HG02623 (cell line): ENCODE measurements around the gene DOLK.

Experiments
- ATAC-seq: cut with Tn5 transposase; IDR thresholded peaks from one replicate; pipeline ENCODE4 v1.9.1; 2021; ENCODE audit warnings: moderate library complexity; ENCODE audit not compliant: unreplicated experiment

Gene DOLK

DNA sequence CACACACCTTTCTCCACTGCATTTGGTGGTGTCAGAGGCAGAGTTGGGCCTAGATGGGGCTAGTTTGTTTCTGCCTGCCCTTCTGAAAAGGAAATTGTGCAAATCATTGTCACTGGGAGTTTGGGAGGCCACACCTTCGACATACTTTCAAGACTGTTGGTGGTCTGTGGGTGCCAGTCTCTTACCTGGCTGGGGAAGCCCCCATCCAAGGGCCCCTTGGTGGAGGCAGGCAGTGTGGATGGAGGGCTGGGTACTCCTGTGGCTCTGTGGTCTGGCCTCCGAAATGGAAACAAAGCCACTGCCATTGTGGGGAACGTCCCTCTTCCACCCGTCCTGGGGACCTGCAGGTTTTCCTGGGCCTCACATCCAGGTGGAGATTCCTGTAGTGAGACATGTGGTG lies 37.5 kb downstream of the DOLK start:
- ATAC-seq = no peak

DNA sequence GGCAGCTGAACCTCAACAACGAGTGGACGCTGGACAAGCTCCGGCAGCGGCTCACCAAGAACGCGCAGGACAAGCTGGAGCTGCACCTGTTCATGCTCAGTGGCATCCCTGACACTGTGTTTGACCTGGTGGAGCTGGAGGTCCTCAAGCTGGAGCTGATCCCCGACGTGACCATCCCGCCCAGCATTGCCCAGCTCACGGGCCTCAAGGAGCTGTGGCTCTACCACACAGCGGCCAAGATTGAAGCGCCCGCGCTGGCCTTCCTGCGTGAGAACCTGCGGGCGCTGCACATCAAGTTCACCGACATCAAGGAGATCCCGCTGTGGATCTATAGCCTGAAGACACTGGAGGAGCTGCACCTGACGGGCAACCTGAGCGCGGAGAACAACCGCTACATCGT lies 39.0 kb downstream of the DOLK start:
- no peak for ATAC-seq

DNA sequence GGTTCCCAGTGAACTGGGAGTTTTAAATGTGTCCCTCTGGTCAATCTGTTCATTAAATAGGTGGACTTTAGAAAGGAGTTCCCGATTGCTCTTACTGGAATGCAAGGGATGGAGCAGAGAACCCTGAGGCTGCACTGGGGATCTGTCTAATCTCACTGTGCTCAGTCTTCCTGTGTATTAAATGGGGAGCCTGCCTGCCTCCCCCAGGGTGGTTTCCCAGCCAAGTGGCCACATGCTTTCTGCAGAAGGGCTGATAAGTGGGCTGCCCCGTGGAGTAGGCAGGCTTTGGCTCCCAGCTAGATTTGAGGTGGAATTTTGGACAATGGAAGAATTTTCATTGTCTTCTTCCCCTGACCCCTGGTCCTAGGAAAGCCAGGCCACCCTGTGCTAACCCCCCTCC lies 40.7 kb downstream of the DOLK start:
- no peak for ATAC-seq

DNA sequence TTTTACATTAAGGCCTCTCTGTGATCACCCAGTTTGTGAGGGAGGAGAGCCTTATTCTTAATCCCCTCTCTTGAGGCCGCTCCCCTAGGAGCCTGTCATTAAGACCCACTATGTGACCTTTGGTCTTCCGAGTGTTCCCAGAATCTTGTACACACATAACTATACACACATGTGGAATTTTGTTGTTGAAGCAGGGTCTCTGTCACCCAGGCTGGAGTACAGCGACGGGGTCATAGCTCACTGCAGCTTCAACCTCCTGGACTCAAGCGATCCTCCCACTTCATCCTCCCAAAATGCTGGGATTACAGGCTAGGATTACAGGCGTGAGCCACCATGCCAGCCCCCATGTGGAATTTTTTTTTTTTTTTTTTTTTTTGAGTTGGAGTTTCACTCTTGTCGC lies 41.4 kb downstream of the DOLK start:
- no peak for ATAC-seq

DNA sequence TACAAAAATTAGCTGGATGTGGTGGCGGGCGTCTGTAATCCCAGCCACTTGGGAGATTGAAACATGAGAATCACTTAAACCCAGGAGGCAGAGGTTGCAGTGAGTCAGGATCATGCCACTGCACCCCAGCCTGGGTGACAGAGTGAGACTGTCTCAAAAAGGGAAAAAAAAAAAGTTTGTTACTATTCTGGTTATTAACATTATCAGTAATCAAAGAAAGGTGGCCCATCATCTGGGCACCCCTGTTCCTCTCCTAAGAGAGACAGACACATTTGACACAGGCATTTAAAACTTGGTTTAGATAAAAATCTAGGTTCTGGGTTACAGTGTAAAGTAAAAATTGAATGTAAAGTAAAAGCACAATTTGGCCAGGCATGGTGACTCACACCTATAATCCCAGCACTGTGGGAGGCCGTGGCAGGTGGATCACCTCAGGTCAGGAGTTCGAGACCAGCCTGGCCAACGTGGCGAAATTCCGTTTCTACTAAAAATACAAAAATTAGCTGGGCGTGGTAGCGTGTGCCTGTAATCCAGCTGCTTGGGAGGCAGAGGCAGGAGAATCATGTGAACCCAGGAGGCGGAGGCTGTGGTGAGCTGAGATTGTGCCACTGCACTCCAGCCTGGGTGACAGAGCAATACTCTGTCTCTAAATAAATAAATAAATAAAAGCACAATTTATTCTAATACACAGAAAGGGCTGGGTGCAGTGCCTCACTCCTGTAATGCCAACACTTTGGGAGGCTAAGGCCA lies 43.4 kb downstream of the DOLK start:
- no peak for ATAC-seq

DNA sequence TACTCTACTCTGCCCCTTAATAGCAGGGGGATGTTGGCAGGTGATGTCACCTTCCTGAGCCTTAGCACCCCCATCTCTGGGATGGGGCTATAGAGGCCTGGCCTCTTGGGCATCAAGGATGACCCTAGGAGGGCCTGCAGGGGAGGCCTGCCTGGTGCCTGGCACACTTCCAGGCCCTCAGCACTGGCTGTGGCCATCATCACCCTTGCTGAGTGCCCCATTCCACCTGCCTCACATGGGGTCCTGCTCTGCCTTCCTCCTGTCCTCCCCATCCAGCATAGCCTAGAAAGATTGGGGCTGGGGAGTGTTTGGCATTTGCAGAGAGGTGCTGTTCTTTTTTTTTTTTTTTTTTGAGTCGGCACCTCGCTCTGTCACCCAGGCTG lies 44.3 kb downstream of the DOLK start:
- ATAC-seq = no peak

DNA sequence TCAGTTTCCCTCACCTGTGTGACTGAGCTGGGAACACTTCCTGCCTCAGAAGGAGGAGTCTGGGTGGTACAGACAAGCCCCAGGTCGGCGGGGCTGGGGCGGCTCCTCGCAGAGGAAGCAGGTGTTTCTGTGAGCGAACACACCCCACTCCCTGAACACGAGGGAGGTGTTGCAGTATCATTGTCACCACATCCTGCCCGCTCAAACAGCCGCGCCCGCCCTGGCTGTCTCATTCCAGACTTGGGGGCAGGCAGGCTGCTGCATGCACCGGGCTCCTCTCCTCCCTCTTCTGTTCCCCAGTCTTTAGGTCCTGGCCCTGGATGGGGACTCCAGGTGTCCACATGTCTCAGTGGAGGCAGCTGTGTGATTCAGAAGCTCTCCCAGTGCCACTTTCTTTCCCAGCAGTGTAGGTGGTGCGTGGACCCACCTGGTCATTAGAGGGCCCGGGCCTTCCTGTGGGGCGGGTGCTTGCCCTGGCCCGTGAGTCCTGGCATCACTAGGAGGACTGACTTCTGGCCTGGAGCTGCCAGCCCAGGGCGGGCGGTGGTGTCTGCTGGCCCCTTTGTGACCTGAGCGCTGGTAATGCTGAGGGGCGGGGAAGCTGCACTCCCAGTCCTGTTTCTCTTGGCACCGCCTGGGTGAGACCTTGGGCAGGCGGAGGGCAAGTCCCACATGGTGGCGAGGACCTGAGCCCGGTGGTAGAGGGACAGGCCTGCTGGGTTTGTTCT lies 44.9 kb downstream of the DOLK start:
- peak; percentile 72 for ATAC-seq

DNA sequence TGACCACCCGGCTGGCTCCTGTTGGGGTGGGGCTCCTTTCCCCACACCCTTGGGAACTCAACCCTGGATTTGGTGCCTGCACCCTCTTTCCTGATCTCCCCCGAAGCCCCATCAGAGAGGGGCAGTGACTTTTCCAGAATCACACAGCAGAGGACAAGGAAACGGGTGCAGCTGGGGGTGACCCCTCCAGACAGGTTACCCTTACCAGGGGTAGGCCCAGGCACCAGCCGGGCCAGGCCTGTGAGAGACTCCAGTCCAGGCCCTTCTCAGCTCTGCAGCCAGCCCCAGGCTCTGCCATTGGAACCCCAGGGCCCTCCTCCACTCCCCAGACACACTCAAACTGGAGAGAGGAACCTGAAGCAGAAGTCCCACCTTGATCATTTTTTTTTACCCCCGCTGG lies 45.6 kb downstream of the DOLK start:
- ATAC-seq = no peak

DNA sequence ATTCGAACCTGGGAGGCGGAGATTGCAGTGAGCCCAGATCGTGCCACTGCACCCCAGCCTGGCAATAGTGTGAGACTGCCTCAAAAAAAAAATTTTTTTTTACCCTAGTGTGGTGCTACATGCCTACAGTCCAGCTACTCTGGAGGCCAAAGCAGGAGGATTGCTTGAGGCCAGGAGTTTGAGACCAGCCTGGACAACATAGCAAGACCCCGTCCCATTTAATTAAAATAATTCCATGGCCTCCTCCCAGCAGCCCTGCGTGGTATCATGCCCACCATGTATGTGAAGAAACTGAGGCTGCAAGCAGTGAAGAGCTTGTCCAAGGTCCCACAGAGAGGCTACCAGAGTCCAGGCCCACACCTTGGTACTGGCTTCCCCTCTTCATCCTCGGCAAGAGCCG lies 46.0 kb downstream of the DOLK start:
- ATAC-seq = no peak

DNA sequence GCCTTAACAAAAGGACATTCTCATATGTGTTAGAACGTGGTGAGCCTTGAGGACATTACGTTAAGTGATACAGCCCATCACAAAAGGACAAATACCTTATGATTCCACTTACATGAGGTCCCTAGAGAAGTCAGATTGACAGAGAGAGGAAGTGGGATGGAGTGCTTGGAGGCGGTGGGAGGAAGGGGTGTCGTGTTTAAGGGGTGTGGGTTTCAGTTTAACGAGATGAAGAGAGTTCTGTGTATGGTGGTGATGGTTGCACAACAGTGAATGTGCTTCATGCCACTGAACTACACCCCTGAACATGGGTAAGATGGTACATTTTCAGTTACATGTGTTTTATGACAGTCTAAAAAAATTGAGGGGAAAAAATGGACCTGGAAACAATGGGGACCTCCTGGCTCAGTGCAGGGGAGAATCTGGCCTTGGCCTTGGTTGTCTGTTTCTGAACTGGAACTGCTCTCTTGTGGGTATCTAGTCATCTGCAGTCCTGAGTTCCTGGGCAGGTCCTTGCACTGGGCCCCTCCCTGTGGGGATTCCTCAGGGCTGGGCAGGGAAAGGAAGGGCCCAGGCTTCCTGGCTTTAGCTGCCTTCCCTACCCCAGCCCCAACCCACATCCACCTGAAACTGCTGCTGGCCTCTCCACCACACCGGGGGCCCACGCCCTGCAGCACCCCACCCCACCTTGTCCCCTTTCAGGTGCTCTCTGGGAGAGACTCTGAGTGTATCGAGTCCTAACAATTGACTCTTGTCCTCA lies 47.7 kb downstream of the DOLK start:
- no peak for ATAC-seq

DNA sequence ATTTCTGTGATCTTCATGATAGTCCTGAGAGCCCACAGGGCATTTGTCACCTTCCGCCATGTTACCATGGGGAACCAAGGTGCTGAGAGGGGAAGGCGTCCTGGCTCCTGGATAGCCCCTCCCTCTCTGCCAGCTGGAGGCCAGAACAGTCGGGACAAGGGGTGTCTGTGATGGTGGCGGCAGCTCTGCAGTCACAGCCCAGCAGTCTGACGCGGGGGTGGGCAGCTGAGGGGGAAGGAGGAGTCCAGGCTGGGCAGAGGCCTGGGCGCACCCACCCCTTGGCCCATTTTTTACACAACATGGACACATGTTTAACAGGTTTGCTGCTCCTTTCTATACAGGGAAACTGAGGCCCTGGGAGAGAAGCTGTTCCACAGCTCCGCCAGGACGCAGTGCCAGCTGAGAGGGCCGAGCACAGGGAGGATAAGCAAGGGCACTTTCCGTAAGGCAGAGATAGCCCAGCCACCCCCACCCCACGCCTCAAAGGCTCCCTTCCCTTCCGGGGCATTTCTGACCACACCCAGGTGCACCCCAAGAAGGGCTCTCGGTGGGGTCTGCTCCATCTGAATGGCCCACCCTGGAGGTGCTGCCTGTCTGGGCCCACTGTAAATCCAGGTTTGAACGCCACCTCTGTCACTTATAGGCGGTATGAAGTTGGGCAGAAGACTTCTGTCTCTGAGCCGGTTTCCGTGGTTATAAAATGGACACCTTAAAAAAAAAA lies 48.4 kb downstream of the DOLK start:
- no peak for ATAC-seq

DNA sequence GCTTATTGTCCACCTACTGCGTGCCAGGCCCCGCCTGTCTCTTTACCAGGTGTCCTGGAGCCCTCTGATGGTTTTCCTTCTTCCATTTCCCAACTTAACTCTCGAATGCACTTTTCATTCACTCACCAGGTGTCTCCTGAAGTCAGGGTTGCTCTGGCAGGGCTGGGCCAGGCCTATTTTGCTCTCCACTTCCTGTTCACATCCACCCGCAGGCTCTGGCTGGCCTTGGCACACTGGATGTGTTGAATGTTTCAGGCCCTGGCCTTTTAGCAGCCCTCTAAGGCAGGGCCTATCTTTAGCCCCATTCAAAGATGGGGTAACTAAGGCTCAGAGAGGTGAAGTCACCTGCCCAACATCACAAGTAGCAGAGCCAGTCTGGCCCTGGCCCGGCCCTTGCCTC lies 49.0 kb downstream of the DOLK start:
- ATAC-seq = no peak

DNA sequence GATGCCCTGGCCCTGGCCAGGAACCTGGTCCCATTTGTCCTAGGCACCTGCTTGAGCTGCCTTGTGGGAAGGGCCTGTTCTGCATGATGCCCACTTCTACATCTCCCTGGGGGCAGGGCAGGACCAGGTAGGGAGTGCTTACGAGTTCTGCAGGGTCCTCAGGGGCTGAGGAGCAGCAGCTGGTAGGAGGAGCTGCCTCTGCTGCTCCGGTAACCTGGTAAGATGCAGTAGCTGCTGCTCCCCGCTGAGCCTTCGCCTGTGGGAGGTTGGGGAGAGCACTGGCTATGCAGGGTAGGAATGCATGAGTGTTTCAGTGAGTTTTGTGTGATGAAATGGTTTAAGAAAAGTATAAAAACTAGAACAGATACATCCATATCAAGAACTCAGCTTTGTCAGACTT lies 51.8 kb downstream of the DOLK start:
- ATAC-seq = no peak
